Loucy (cell line): ENCODE data around the gene EVX2.

Source experiments
- H2AFZ ChIP-seq: fragments of 200-600 bp; sonication (generic); 2 replicates; pipeline ENCODE4 v1.6.0; 2016; ENCODE audit warnings: antibody characterized with exemption, mild to moderate bottlenecking, low read length, moderate library complexity
- H3F3A ChIP-seq: fragments of 200-600 bp; 2 replicates; pipeline ENCODE4 v1.6.0; 2016; ENCODE audit warnings: antibody characterized with exemption, low read depth, mild to moderate bottlenecking
- H3K27me3 ChIP-seq: fragments of 200-600 bp; sonication (generic); 2 replicates; pipeline ENCODE4 v1.6.1; 2014; ENCODE audit warnings: low read length, mild to moderate bottlenecking; ENCODE audit not compliant: insufficient read depth, poor library complexity, severe bottlenecking
- H3K36me3 ChIP-seq: fragments of 200-600 bp; sonication (generic); 2 replicates; pipeline ENCODE4 v1.6.1; 2016; ENCODE audit warnings: low read length; ENCODE audit not compliant: insufficient read depth
- H3K4me1 ChIP-seq: fragments of 200-600 bp; sonication (generic); 2 replicates; pipeline ENCODE4 v1.5.1; 2014; ENCODE audit warnings: low read length, mild to moderate bottlenecking; ENCODE audit not compliant: insufficient read depth, poor library complexity, severe bottlenecking
- H3K4me2 ChIP-seq: fragments of 200-600 bp; sonication (generic); 2 replicates; pipeline ENCODE4 v1.6.0; 2014; ENCODE audit warnings: antibody characterized with exemption, low read length, low read depth, mild to moderate bottlenecking; ENCODE audit not compliant: poor library complexity, severe bottlenecking
- H3K4me3 ChIP-seq: fragments of 200-600 bp; sonication (generic); 2 replicates; pipeline ENCODE4 v1.5.1; 2014; ENCODE audit warnings: low read length, mild to moderate bottlenecking, mixed read lengths; ENCODE audit not compliant: poor library complexity, severe bottlenecking
- H3K79me2 ChIP-seq: fragments of 200-600 bp; sonication (generic); 2 replicates; pipeline ENCODE4 v1.6.1; 2014; ENCODE audit warnings: low read length; ENCODE audit not compliant: insufficient read depth
- H3K9ac ChIP-seq: fragments of 200-600 bp; sonication (generic); 2 replicates; pipeline ENCODE4 v1.6.0; 2014; ENCODE audit warnings: mild to moderate bottlenecking, low read depth, low read length, moderate library complexity; ENCODE audit not compliant: poor library complexity, severe bottlenecking
- H3K9me2 ChIP-seq: fragments of 200-600 bp; sonication (generic); replicated peaks from 2 replicates; pipeline ENCODE4 v1.6.1; 2016; ENCODE audit warnings: low read depth, low read length, mixed read lengths
- H3K9me3 ChIP-seq: fragments of 200-600 bp; sonication (generic); 2 replicates; pipeline ENCODE4 v1.6.1; 2014; ENCODE audit warnings: mild to moderate bottlenecking, antibody characterized with exemption, low read length, low read depth; ENCODE audit not compliant: insufficient read depth
- H4K20me1 ChIP-seq: fragments of 200-600 bp; sonication (generic); 2 replicates; pipeline ENCODE4 v1.6.0; 2014; ENCODE audit warnings: antibody characterized with exemption, low read length, mild to moderate bottlenecking; ENCODE audit not compliant: insufficient read depth, poor library complexity, severe bottlenecking
- CTCF ChIP-seq: fragments of 200-600 bp; sonication (generic); conservative IDR thresholded peaks from 2 replicates; pipeline ENCODE4 v1.5.1; 2014; ENCODE audit warnings: mild to moderate bottlenecking, antibody characterized with exemption, low read length
- EZH2phosphoT487 ChIP-seq: fragments of 200-600 bp; IDR thresholded peaks from 2 replicates; pipeline ENCODE4 v1.6.1; 2018; ENCODE audit warnings: antibody characterized with exemption, mild to moderate bottlenecking, moderate library complexity, borderline replicate concordance

Gene EVX2

GRCh38 chr2:176117823-176118371, 34.1 kb upstream of the EVX2 start:
- no peak overlapping the region for H3K4me2 ChIP-seq
- no peak overlapping the region for H2AFZ ChIP-seq
- H3K79me2 ChIP-seq, result no peaks in the 10 kb centered on the region
- peaks cover 66% of the 10 kb centered on the region for H3K27me3 ChIP-seq
- peaks cover 10% of the 10 kb centered on the region for H3K4me1 ChIP-seq
- H3F3A ChIP-seq, result 0 out of 2 replicates have a peak, but pooled peaks cover 4% of the 10 kb centered on the region
- H3K4me3 ChIP-seq, result no peak overlapping the region
- no peaks in the 10 kb centered on the region for H4K20me1 ChIP-seq
- no peaks in the 10 kb centered on the region for H3K9me3 ChIP-seq
- H3K36me3 ChIP-seq, result no peaks in the 10 kb centered on the region
- H3K9ac ChIP-seq, result no peak overlapping the region
- no peaks in the 10 kb centered on the region for H3K9me2 ChIP-seq
- TF ChIP-seq CTCF (no peak), EZH2phosphoT487 (no peak)

DNA sequence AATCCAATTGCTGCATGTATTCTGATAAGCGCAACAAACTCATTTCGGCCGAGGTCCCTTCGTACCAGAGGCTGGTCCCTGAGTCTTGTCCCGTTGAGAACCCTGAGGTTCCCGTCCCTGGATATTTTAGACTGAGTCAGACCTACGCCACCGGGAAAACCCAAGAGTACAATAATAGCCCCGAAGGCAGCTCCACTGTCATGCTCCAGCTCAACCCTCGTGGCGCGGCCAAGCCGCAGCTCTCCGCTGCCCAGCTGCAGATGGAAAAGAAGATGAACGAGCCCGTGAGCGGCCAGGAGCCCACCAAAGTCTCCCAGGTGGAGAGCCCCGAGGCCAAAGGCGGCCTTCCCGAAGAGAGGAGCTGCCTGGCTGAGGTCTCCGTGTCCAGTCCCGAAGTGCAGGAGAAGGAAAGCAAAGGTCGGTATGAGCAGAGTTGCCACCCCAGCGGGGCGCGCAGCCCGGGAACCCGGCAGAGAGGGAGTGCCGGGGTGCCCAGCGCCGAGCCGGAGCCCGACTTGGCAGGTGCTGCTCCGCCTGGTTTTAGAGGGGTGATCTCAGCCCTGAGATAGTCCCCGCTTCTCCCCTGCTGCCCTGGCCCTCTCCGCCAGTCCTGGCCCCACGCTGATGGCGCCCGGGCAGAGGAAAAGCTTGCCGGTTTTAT, 33.5 kb upstream of the EVX2 start:
- peaks cover 72% of the 10 kb centered on the region for H3K27me3 ChIP-seq
- 0 out of 2 replicates have a peak, but pooled peaks cover 4% of the 10 kb centered on the region for H3F3A ChIP-seq
- H3K9me3 ChIP-seq, result no peaks in the 10 kb centered on the region
- no peaks in the 10 kb centered on the region for H3K79me2 ChIP-seq
- no peak overlapping the region for H3K9ac ChIP-seq
- no peak overlapping the region for H3K4me2 ChIP-seq
- no peaks in the 10 kb centered on the region for H3K9me2 ChIP-seq
- H3K36me3 ChIP-seq, result no peaks in the 10 kb centered on the region
- H3K4me3 ChIP-seq, result no peak overlapping the region
- TF ChIP-seq CTCF, result no peak
- no peak for TF ChIP-seq EZH2phosphoT487
- H4K20me1 ChIP-seq, result no peaks in the 10 kb centered on the region
- peaks cover 10% of the 10 kb centered on the region for H3K4me1 ChIP-seq
- H2AFZ ChIP-seq, result no peak overlapping the region

- Histone ChIP-seq H3K4me1 (peaks cover 10% of the 10 kb centered on the region), H3K27me3 (peaks cover 77% of the 10 kb centered on the region), H3K4me3 (no peak within 1 kb of the TSS), H3F3A (0 out of 2 replicates have a peak, but pooled peaks cover 4% of the 10 kb centered on the region), H4K20me1 (no peaks in the 10 kb centered on the region), H3K9me2 (no peaks in the 10 kb centered on the region), H3K36me3 (no peaks in the 10 kb centered on the region), H3K79me2 (no peaks in the 10 kb centered on the region), H3K9me3 (no peaks in the 10 kb centered on the region), H3K4me2 (no peak within 1 kb of the TSS), H2AFZ (no peak within 1 kb of the TSS), H3K9ac (no peak within 1 kb of the TSS)
- TF ChIP-seq CTCF (no peak), EZH2phosphoT487 (no peak)
Measured at GRCh38 chr2:176115883-176116813, 32.4 kb upstream of the EVX2 start, which contains the start of gene HOXD10. Gene HOXD10, plus strand, starts transcription at chr2:176116778. Its CDS starts 56 bp downstream, at chr2:176116834.
